NCI-H1105 treated with DMSO at 0.1 percent for 48 hours (cell line): Measurements from ENCODE around the gene CTDSPL.

ENCODE experiments used
- DNase-seq: peaks from one replicate; lab custom pipeline; 2025; lab: John Stamatoyannopoulos, UW

The CTDSPL gene

GRCh38 chr3:37891227-37891626, 29.5 kb downstream of the CTDSPL start:
- peak; percentile 0 for DNase-seq

GRCh38 chr3:37892927-37893600, 31.4 kb downstream of the CTDSPL start:
- DNase-seq, result no peak

DNA sequence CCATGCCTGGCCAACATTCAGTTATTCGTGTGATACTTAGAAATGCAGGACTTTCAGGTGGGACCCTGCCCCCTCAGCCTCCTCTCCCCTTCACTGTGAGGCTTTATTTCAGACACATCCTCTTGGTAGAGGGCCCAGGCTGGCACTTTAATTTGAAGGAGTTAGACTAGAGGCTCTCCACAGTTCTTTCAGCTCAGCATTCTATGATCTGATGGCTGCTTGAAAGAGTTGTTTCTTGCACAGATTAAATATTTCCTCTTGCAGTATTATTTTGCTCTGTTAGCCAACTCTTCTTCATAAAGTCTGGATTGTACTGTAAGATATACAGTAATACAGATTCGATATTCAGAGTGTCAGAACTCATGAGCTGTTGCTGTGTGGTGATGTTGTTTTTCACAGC, 35.1 kb downstream of the CTDSPL start:
- DNase-seq, result no peak

DNA sequence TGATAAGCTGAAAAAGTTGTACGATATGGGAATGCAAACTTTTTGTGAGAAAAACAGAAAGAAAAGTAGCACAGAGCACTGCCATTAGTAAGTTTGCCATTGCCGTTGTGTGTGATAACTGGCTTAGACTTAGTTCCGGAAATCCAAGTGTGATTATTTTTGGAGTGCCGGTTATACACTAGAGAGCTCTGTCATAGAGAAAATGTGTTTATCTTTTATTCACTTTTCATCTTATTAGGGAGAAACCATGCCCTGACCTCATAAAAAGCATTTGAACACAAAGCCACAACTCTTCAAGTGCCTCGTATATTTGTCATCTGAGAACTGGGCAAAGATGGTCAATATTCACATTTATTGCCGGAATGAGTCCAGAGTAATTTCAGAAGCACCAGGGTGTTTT, 36.1 kb downstream of the CTDSPL start:
- DNase-seq, result no peak

DNA sequence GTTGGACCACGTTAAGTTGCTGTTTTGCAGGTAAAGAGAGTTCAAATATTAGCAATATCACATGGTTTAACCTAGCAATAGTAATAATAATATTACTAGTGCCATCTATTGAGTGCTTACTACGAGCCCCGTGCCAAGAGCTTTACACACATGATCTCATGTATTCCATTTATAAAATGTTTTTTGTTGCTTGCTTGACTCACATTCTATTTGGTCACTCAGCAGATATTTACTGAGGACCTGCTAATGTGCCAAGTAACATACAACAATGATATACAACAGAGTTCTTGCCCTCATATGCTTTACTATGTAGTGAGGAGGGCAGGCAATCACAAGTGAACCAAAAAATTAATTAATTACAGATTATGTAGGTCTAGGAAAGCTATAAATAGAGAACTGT, 36.7 kb downstream of the CTDSPL start:
- DNase-seq, result no peak

DNA sequence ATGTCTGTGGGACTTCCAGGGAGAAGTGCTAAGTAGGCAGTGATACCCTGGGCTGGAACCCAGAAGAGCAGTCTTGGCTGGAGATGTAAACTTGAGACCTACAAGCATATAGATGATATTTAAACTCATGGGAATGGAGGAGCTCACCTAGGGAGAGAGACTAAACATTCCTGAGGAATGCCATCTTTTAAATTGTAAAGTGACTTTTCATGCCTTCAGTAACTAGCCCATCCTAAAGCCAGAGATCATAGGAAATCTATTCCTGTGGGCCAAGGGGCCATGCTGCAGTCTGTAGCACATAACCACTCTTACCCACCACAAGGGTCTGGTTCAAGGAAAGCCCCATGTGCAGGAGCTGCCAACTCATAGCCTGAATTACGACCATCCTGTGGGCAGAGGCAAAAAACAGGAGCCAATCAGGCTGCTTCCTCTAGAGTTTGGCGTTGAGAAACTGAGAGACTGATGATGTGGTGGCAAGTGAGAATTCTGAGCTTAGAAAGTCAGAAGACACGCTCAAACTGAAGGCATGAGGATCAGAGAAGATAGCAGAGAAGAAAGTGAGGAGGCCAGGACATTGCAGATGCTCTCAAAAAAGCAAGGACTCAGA, 37.5 kb downstream of the CTDSPL start:
- no peak for DNase-seq

DNA sequence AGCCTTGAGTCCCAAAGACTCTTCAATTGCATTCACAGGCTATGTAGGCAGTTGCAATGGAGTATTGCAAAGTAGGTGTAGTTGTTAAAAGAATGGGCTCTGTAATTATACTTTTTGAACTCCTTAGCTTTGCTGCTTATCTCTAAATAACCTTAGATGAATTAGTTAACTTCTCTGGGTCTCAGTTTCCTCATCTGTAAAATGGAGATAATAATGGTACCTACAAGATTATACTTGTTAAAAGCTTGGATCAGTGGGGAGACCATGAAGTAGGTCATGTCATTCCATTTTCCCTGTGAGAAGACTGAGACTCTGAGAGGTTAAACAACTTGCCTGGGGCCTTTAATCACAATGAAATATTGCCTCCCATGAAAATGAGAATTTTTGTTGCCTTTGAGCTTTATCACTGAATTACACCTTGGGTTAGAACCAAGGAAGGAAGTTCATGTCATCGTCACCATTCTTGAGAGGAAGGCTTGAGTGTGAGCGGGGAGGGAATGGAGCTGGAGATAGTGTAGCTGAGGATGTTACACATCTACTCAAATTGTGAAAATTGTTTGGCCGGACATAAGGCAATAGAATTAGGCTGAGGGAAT, 38.1 kb downstream of the CTDSPL start:
- no peak for DNase-seq

DNA sequence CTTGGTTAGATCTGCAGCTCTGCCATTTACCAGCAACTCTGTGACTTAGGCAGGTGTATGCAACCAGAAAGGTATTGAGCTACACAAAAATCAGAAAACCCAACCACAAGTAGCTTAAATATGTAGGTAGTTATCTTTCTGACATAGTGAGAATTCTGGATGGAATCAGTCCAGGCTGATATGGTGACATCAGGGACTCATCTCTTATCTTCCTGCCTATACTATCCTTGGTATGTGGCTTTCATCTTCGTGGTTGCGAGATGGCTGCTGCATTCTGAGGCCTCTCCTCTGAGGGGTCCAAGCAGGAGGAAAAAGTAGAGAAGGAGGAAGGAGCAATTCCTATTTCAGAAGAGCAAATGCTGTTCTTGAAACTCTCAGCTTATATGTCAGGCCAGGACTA, 40.0 kb downstream of the CTDSPL start:
- DNase-seq, result no peak

GRCh38 chr3:37902674-37903073, 41.0 kb downstream of the CTDSPL start:
- DNase-seq, result no peak

- DNase-seq, result no peak
Measured at GRCh38 chr3:37903320-37903719, 41.6 kb downstream of the CTDSPL start.

DNA sequence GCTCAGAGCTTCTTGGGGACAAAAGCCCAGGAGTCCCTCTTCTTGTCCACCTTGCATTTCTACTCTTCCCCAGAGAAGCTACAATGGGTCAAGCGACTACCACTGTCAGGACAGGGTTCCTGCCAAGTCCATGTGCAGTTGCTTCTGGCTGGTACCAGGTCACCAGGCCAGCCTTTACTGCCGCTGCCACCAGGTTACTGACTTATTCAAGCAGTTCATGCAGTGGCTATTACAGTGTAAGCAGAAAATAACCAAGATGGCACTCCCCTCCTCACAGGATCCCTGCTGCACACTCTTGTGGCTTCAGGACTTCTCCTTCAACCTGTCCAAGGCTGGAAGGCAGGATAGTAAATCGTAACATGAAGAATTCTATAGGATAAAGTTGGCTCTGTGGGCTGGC, 42.1 kb downstream of the CTDSPL start:
- no peak for DNase-seq

- no peak for DNase-seq
Measured at GRCh38 chr3:37904601-37905000, 42.9 kb downstream of the CTDSPL start.

GRCh38 chr3:37905346-37905745, 43.7 kb downstream of the CTDSPL start:
- no peak for DNase-seq

DNA sequence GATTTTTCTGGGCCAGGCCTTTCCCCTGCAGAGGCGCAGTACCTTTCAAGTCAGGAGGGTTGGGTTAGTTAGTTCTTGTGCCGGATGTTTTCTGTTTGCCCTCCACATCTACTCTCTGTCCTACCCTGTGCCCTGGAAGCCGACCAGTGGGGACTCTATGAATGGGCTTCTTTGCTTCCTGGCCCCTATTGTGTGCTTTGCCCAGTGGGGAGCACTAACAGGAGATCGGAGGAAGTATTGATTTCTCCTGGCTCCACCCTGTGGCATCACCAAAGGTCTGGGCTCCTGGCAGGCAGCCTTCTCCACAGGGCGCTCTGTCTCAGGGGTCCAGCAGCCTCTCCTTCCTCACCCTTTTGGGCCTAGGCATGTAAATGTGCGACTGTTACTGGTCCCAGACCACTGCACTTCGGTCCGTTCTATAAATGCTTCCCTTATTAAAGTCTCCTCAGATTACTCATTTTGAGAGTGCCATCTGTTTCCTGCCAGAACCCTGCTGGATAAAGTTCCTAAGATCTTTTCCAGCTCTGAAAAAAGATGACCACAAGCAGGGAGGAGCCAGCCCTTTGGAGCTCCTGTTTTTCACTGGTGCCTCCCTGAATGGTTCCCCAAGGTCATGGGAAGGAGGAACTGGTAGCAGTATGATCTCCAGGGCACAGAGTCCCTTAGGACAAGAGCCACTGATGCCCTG, 44.5 kb downstream of the CTDSPL start:
- no peak for DNase-seq

- no peak for DNase-seq
Measured at GRCh38 chr3:37906734-37907282, 45.1 kb downstream of the CTDSPL start.

GRCh38 chr3:37907371-37907770, 45.7 kb downstream of the CTDSPL start:
- DNase-seq, result no peak

DNA sequence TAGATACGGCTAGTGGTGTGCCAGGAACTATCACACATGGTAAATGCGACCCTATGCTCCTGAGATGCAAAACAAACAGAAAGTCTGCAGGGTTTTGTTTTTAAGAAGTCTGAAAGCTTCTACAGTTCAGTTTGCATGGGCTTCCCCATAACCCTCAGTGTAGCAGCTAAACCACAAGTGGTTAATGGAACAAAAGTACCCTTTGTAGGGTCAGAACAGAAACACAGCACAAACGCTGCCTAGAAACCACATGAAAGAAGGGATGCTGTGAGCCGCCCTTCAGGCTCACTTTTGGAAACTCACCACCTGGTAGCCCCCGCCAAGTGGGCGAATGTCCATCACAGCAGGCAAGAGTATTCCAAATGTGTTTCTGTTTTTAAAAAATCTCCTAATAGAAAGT, 46.2 kb downstream of the CTDSPL start:
- DNase-seq, result no peak

DNA sequence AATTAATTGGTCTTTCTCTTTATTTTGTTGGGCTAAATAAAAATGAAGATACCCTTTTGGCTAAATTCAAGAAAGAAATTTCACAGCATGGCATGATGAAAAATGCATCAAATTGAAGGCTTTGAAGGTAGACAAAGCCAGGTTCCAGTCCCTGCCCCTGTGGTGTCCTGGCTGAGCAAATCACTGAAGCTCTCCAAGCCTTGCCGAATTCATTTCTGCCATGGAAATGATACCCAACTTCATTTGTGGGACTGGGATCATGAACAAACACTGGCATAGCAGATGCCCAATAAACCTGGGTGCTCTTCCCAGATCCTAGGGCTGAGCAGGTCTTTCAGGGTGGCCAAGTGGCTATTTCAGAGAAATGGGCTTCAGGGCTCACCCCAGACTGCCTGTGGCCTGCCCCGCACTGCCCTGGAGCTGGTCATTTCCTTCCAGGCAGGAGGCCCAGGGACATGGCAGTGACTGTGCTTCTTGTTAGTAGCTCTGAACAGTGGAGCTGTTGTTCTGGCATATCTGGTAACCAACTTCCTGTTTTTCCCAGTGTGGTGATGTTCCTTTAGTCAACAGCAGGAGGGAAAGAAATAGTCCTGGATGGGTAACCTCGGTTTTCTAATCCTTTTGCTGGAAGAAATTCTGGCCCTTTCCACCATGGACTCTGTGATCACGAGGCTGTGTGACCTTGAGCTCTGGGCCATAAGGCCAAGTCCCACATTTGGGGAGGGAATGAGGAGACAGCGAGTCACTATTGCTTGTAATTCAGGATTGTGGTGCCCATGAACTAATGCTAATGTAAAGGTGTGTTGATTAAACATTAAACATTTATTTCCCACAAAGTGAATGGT, 47.6 kb downstream of the CTDSPL start:
- DNase-seq, result no peak

DNA sequence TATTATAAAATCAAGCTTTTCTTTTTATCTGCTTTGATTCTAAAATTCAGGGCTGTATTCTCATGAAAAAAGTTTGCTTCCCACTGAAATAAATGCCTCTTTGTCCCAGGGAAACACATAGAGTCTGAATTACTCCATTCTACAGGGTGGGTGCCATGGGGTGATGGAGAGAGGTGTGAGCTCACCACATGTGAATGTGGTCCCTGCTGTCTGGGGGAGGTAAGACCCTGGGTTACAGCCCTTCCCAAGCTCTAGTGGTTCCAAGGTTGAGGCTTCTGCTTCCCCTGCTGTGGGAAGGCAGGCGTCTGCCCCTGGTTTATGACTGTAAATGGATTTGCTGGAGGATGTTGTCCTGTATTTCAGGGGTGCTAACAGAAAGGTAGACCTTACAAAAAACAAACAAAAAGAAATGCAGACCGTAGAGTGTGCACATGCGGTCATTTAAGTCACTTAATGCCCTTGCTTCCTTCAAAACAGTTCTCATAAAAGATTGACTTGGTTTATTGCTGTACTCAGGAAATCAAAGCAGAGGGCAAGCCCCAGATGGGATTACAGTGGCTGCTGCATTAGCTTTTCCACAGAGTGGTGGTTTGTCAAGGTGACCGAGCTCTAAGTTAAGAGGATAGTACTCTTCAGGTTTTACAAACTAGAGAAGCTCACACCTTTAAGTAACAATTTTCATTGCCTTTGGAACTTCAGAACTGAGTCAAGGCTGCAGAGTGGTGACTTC, 49.2 kb downstream of the CTDSPL start:
- DNase-seq, result no peak

DNA sequence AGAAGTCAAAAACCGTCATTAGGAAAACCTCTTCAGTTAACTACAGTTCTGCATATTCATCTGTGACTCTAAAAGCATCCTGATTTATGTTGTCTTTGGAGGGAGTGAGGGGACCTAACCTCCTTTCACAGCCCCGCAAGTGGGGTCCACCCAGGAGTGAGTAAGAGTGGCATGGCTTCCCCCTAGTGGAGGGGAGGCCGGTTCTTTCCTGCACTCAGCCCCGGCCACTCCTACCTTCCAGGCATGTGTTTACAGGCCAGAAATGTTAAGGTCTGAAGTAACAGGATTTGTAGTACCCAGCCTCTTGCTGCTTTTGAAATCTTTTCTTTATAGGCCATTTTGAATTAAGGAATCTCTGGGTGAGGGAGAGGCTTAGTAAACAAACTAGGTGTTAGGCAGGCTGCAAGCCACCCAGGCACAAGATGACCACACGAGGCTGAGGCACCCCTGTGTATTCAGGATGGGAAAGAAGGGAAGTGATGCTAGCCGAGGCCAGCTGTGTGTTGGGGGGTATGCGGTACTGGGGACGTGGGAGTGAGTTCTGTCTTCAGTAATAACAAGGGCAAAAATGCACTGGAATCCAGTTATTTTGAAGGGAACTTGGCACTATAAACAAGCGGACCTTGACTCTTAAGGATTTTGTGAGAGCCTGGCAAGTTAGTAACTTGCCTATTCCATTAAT, 50.5 kb downstream of the CTDSPL start:
- DNase-seq, result no peak

DNA sequence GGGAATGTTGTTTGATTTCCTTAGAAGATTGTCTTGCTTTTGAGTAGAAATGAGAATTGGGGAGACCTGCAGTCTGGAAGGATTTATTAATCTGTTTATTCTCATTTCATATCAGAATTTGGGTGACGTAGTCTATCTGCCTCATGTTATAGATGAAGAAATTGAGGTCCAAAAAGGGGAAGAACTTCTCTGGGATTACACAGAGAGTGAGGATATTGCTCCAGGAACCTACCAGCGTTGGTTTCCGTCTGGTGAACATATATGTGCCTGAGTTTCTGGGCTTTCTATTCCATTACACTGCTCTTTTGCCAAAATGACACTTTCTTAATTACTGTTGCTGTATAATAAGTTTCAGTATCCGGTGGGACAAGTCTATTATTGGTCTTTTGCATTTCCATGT, 51.8 kb downstream of the CTDSPL start:
- DNase-seq, result no peak
